ENCODE results near the gene UBA6.

The UBA6 gene

DNA sequence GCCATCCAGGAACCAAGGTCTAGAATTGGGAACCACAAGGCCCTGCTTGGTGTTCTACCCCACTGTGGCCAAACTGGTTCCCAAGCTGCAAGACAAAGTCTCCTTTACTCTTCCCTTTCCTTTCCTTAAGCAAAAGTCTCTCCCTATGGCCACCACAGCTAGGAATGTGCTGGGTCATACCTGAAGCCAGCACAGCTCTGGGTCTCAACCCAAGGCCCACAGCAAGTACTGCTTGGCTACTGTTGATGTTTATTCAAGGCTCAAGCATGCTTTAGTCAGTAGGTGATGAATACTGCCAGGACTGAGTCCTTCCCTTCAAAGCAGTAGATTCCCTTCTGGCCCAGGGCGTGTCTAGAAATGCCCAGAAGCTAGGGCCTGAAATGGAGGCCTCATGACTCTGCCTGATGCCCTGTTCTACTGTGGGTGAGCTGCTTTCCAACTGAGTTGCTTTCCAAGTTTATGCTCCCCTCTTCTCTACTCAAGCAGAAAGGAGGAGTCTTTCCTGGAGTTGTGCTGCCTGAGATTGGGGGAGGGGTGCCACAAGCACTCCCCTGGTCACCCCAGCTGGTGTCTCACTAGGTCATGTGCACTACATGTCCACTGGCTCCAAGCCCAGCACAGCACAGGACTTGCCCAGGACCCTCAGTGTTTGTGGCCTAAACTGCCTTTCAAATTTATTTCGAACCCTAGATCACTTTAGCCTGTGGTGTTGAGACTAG, 97.5 kb downstream of the UBA6 start:
- H3K27ac Mint-ChIP-seq, result no peak overlapping the region
- no peak overlapping the region for H3K4me3 Mint-ChIP-seq
- no peaks in the 10 kb centered on the region for H3K27me3 Mint-ChIP-seq (ENCODE audit: low read depth)
- H3K9me3 Mint-ChIP-seq, result peaks cover 18% of the 10 kb centered on the region
- H3K4me1 Mint-ChIP-seq (ENCODE audit: low read depth), result peaks cover 9% of the 10 kb centered on the region
- peaks cover 74% of the 10 kb centered on the region for H3K36me3 Mint-ChIP-seq (ENCODE audit: low read depth)

DNA sequence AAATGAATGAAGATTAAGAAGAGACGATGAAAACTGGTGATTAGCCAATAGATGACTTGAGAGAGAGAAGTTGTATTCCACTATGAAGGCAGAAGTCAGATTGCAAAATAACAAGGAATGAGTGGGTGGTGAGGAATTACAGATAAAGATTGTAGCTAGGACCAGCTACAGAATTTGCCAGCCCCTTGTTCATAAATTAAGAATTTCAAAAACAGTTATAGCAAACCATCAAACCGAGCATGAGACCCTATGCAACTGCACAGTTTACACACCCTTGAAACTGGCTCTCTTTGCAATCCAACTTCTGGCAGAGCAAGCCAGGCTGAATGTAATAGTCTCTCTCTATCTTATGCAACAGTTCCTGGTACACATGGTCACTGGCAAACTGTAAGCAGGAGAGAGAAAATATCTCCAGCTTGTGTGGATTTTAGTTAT, 107.2 kb downstream of the UBA6 start:
- peaks cover 8% of the 10 kb centered on the region for H3K9me3 Mint-ChIP-seq
- H3K4me3 Mint-ChIP-seq, result no peak overlapping the region
- H3K27ac Mint-ChIP-seq, result no peak overlapping the region
- H3K36me3 Mint-ChIP-seq (ENCODE audit: low read depth), result peaks cover 67% of the 10 kb centered on the region
- H3K27me3 Mint-ChIP-seq (ENCODE audit: low read depth), result no peaks in the 10 kb centered on the region
- H3K4me1 Mint-ChIP-seq (ENCODE audit: low read depth), result peaks cover 5% of the 10 kb centered on the region

DNA sequence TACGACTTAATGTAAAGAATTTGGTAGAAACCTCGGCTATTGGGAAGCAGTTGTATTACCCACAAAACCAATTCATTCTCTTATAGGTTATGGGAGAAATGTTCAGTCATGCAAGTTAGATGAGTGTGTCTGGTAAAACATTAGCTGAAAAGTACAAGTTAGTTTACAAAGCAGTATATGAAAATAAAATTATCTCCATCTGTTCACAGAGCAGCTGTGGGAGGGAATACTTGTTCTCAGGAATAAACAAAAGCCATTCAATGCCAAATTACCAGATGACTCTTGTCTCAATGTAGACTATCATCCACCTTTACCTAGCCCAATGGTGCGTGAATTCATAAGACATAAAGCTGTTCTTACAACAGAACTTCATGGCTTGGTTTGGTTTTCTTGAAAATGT, 113.8 kb downstream of the UBA6 start:
- H3K4me3 Mint-ChIP-seq, result no peak overlapping the region
- peaks cover 38% of the 10 kb centered on the region for H3K36me3 Mint-ChIP-seq (ENCODE audit: low read depth)
- no peaks in the 10 kb centered on the region for H3K27me3 Mint-ChIP-seq (ENCODE audit: low read depth)
- H3K4me1 Mint-ChIP-seq (ENCODE audit: low read depth), result peaks cover 4% of the 10 kb centered on the region
- H3K27ac Mint-ChIP-seq, result no peak overlapping the region
- H3K9me3 Mint-ChIP-seq, result no peaks in the 10 kb centered on the region

DNA sequence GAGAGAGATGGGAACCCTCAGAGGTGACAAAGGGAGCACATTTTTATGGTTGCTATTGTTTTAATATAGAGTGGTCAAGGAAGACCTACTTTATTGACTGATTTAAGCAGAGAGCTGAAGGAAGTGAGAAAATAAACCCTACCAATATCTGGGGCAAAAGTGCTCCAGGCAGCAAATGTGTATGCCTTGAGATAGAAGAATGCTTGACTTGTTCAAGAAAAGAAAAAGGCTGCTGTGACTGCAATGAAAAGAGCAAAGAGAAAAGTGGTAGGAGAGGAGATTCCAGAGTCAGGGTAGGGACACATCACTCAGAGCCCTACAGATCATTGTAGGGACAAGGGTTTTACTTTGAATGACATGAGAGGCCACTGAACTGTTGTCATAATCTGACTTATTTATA, 116.5 kb downstream of the UBA6 start:
- Mint-ChIP-seq H3K27ac (no peak overlapping the region), H3K36me3 (ENCODE audit: low read depth) (peaks cover 38% of the 10 kb centered on the region), H3K4me3 (no peak overlapping the region), H3K4me1 (ENCODE audit: low read depth) (peaks cover 18% of the 10 kb centered on the region), H3K27me3 (ENCODE audit: low read depth) (no peaks in the 10 kb centered on the region), H3K9me3 (no peaks in the 10 kb centered on the region)

DNA sequence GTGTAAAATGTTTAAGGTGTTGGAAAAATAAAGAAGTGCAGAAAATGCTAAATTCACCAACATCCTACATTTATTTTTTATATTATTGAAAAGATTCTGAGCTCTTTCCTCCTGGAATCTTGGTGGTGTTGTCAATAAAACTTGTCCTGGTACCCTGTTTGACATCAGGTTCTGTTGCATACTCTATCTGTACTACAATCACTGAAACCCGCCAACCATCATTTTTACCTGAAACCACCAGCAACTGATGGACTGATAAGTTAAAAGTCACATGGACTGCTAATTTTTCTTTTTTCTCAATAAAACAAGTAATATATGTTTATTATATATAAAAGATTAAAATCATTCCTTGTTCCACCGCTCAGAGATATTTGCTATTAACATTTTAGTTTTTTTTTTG, 119.0 kb downstream of the UBA6 start:
- Mint-ChIP-seq H3K9me3 (no peaks in the 10 kb centered on the region), H3K27me3 (ENCODE audit: low read depth) (no peaks in the 10 kb centered on the region), H3K27ac (peak overlapping the region; percentile 87), H3K4me3 (peak overlapping the region; percentile 29), H3K36me3 (ENCODE audit: low read depth) (peaks cover 45% of the 10 kb centered on the region), H3K4me1 (ENCODE audit: low read depth) (peaks cover 22% of the 10 kb centered on the region)

DNA sequence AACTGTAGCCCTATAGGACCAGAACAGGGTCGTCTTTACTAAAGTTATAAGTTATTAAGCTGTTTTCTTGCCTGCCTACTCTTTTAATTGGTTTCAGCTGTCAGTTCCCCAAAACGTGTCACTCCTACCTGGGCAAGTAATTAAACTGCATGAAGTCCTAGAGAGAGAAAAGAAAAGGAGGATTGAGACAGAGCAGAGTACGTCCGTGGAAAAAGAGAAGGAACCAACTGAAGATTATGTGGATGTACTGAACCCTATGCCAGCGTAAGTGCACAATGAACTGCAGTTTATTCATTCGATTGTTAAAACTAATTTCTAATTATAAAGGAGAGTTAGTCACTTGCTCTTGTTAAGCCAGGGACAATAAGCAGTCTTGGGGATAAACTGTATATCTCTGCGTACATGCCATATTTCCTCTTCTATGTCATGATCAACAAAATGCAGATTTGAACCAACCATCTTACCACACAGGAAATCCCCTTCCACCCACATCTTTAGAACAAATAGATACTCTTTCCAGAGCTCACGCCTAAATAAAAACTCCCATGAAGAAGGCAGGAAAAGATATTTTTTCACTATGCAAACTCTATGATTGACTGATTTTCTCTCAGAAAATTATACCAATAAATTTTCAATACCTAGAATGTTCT, 119.6 kb downstream of the UBA6 start:
- H3K27ac Mint-ChIP-seq, result peak overlapping the region; percentile 87

DNA sequence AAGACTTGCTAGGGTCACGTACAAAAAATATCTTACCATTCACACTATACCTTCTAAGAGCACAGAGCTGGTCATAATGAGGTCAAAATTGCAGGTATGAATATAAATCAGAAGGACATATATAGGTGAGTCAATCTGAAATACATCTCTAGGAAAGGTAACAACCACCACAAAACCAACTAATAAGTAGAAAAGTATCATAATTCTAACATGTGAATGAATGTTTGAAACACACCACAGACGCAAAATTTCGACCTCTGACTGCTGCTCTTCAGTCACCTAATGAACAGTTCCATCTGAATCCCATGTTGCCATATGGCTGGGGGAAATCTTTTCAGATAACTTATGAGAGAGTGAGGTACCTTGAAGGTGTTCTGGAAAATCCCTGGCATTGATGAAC, 120.4 kb downstream of the UBA6 start:
- H3K27me3 Mint-ChIP-seq (ENCODE audit: low read depth), result no peaks in the 10 kb centered on the region

More for the DNA sequence above, 119.6 kb downstream of the UBA6 start:
- peaks cover 45% of the 10 kb centered on the region for H3K36me3 Mint-ChIP-seq (ENCODE audit: low read depth)
- H3K27me3 Mint-ChIP-seq (ENCODE audit: low read depth), result no peaks in the 10 kb centered on the region
- no peaks in the 10 kb centered on the region for H3K9me3 Mint-ChIP-seq
- H3K4me1 Mint-ChIP-seq (ENCODE audit: low read depth), result peaks cover 25% of the 10 kb centered on the region
- peak overlapping the region; percentile 72 for H3K4me3 Mint-ChIP-seq

DNA sequence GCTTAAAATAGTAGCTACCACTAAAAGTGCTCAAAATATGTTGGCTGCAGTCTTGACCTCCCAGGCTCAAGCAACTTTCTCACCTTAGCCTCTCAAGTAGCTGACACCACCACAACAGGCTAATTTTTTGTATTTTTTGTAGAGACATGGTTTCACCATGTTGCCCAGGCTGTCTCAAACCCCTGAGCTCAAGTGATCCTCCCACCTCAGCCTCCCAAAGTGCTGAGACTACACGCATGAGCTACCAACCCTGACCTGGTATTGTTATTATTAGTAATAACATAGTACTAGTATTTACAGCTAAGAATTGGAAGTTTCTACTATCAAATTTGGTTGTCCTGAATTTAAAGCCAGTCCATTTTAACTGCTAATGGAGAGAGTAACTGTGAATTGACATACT, 124.4 kb downstream of the UBA6 start:
- peaks cover 45% of the 10 kb centered on the region for H3K4me1 Mint-ChIP-seq (ENCODE audit: low read depth)
- H3K4me3 Mint-ChIP-seq, result no peak overlapping the region
- H3K36me3 Mint-ChIP-seq (ENCODE audit: low read depth), result peaks cover 52% of the 10 kb centered on the region
- H3K9me3 Mint-ChIP-seq, result no peaks in the 10 kb centered on the region
- H3K27me3 Mint-ChIP-seq (ENCODE audit: low read depth), result no peaks in the 10 kb centered on the region
- H3K27ac Mint-ChIP-seq, result no peak overlapping the region

More for the DNA sequence above, 120.4 kb downstream of the UBA6 start:
- no peaks in the 10 kb centered on the region for H3K9me3 Mint-ChIP-seq
- peaks cover 29% of the 10 kb centered on the region for H3K4me1 Mint-ChIP-seq (ENCODE audit: low read depth)
- peaks cover 44% of the 10 kb centered on the region for H3K36me3 Mint-ChIP-seq (ENCODE audit: low read depth)
- peak overlapping the region; percentile 72 for H3K4me3 Mint-ChIP-seq
- peak overlapping the region; percentile 87 for H3K27ac Mint-ChIP-seq

DNA sequence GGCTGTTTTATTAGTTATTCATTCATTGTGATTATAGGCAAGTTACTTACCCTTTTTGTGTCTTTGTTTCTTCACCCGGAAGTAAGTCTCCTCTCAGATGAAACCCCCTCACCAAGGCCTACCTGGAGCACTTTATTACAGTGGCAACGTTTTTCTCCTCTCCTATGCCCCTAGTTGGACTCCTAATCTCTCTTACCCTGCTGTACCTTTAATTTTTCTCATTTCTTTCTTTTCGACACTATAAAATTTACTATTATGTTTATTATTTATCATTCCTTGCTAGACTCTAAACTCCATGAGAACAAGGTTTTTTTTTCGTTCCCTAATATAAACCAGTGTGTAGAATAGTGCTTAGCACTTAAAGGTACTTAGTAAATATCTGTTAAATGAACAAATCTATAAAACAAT, 124.9 kb downstream of the UBA6 start:
- H3K36me3 Mint-ChIP-seq (ENCODE audit: low read depth), result peaks cover 49% of the 10 kb centered on the region
- H3K4me3 Mint-ChIP-seq, result peak overlapping the region; percentile 60
- H3K4me1 Mint-ChIP-seq (ENCODE audit: low read depth), result peaks cover 40% of the 10 kb centered on the region
- H3K27me3 Mint-ChIP-seq (ENCODE audit: low read depth), result no peaks in the 10 kb centered on the region
- H3K27ac Mint-ChIP-seq, result peak overlapping the region; percentile 71
- no peaks in the 10 kb centered on the region for H3K9me3 Mint-ChIP-seq

DNA sequence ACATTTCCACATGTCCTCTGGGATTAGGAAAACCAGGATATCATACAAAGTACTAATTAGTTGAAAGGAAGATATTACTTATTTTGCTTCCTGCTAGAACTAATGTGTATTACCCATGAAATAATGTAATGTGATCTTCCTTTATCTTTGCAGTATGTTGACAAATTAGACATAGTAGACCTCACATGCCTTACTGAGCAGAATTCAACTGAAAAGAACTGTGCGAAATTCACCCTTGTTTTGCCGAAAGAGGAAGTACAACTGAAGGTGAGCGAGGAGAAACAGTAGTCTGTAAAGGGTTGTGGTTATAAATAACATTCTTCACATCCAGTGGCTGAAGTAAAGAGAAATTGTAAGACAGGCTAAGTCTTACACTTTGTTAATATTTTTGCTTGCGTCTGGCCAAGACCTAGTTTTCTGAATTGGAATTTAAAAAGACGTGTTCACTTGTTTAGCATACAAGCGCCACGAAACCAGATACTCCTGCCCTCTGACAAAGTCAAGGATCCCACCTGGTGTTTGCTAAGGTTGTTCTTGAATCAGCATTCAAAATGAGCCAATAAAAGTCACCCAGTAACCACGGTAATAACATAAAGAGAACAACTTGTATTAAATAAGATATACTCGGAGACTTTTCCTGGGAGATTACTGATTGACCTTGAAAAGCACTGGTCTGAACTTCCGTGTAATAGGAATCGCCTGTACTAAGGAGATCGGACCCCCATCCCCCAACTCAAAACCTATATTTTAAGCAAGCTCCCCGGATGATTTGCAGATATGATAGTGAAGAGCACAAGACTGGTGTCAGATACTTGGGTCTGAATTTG, 125.5 kb downstream of the UBA6 start:
- H3K27ac Mint-ChIP-seq, result peak overlapping the region; percentile 71

DNA sequence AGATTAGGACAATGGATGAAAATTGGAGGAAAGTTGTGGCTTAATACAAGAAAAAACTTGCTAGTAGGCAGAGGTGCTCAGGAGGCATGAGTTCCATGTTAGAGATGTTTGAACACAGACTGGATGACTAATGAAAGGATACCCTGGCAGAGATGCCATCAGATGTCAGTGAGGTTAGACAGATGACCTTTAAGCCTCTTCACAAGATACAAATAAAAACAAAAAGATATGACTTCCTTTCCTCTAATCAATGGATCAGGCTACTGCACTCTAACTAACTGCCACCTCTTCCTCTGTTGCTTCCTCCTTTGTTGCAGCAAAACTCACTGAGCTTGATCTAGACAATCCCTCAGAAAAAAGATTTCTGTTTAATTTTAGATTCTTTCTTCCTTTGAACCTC, 127.8 kb downstream of the UBA6 start:
- Mint-ChIP-seq H3K4me1 (ENCODE audit: low read depth) (peaks cover 40% of the 10 kb centered on the region), H3K36me3 (ENCODE audit: low read depth) (peaks cover 39% of the 10 kb centered on the region), H3K9me3 (no peaks in the 10 kb centered on the region), H3K27ac (peak overlapping the region; percentile 29), H3K27me3 (ENCODE audit: low read depth) (no peaks in the 10 kb centered on the region), H3K4me3 (no peak overlapping the region)

More for the DNA sequence above, 125.5 kb downstream of the UBA6 start:
- Mint-ChIP-seq H3K36me3 (ENCODE audit: low read depth) (peaks cover 46% of the 10 kb centered on the region), H3K27me3 (ENCODE audit: low read depth) (no peaks in the 10 kb centered on the region), H3K9me3 (no peaks in the 10 kb centered on the region), H3K4me3 (peak overlapping the region; percentile 60), H3K4me1 (ENCODE audit: low read depth) (peaks cover 37% of the 10 kb centered on the region)

DNA sequence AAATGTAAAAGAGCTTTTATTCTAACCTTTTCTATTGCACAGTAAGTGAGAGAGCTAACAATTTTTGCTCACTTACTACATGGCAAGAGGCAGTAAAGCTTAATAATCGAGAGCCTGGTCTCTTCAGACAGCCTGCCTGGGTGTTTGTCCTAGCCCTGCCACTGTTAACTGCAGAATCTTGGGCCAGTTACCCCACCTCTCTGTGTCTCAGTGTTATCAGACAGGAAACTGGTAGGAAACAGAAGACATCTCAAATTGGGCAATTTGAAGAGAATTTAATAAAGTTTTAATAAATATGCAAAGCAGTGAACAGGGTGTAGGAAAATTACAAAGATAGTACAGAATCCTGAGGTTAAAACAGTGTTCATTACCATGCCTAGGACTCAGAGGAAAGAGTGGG, 129.0 kb downstream of the UBA6 start:
- peaks cover 38% of the 10 kb centered on the region for H3K36me3 Mint-ChIP-seq (ENCODE audit: low read depth)
- no peak overlapping the region for H3K4me3 Mint-ChIP-seq
- H3K9me3 Mint-ChIP-seq, result no peaks in the 10 kb centered on the region
- no peak overlapping the region for H3K27ac Mint-ChIP-seq
- peaks cover 44% of the 10 kb centered on the region for H3K4me1 Mint-ChIP-seq (ENCODE audit: low read depth)
- H3K27me3 Mint-ChIP-seq (ENCODE audit: low read depth), result no peaks in the 10 kb centered on the region

DNA sequence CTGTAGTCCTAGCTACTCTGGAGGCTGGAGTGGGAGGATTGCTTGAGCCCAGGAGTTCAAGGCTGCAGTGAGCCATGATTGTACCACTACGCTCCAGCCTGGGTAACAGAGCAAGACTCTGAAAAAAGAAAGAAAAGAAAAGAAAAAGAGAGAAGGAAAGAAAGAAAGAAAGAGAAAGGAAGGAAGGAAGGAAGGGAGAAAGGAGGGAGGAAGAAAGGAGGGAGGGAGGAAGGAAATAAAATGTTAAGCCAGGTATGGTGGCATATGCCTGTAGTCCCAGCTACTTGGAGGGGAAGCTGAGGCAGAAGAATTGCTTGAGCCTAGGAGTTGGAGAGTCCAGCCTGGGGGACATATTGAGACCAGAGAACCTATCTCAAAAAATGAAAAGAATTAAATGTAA, 130.4 kb downstream of the UBA6 start:
- Mint-ChIP-seq H3K36me3 (ENCODE audit: low read depth) (peaks cover 34% of the 10 kb centered on the region), H3K27me3 (ENCODE audit: low read depth) (no peaks in the 10 kb centered on the region), H3K9me3 (no peaks in the 10 kb centered on the region), H3K4me3 (no peak overlapping the region), H3K27ac (no peak overlapping the region), H3K4me1 (ENCODE audit: low read depth) (peaks cover 41% of the 10 kb centered on the region)

DNA sequence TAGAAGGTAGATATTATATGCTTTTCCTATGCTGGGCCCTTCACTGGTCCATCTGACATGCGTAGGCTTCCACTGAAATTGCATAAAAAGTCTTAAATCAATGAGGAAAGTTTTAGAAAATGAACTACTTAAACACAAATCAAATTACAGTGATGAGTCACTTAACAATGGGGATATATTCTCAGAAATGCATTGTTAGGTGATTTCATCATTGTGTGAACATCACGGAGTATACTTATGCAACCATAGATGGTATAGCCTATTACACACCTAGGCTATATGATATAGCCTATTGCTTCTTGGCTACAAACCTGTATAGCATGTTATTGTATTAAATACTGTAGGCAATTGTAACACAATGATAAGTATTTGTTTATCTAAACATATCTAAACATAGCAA, 132.1 kb downstream of the UBA6 start:
- Mint-ChIP-seq H3K27ac (no peak overlapping the region), H3K4me3 (no peak overlapping the region), H3K36me3 (ENCODE audit: low read depth) (peaks cover 29% of the 10 kb centered on the region), H3K27me3 (ENCODE audit: low read depth) (no peaks in the 10 kb centered on the region), H3K4me1 (ENCODE audit: low read depth) (peaks cover 36% of the 10 kb centered on the region), H3K9me3 (no peaks in the 10 kb centered on the region)

All from T-helper 1 cell treated with Interleukin-12 subunit alpha and Interleukin-12 subunit beta and Interleukin-4 antibody, amounts not matched to agents 30 μg/mL and 1 μg/mL, for 36 hours (primary cell).